ENCODE results near the gene ZEB1.
A peak's percentile ranks its signal among the peaks of the same experiment; 100 is the strongest.

Gene ZEB1

GRCh38 chr10:31466313-31466712, 147.3 kb downstream of the ZEB1 start:
- Histone ChIP-seq H3K27me3 (replicated peaks) (no peaks in the 10 kb centered on the region), H3K27ac (no peak overlapping the region), H3K36me3 (replicated peaks) (peaks cover 4% of the 10 kb centered on the region), H3K4me3 (ENCODE audit: low read depth, low read length) (no peak overlapping the region)
- TF ChIP-seq CTCF (IDR thresholded peaks at IDR 0.05; ENCODE audit: low read depth, low read length, missing control alignments), result no peak
- DNase-seq, result no peak
- in situ Hi-C loops (cut with HindIII; ENCODE audit: low pct_ligation_motif_present, low sequenced_read_pairs), result no loop called here

GRCh38 chr10:31467791-31468535, 148.9 kb downstream of the ZEB1 start:
- peaks cover 4% of the 10 kb centered on the region for H3K36me3 ChIP-seq (replicated peaks)
- DNase-seq, result no peak
- H3K27me3 ChIP-seq (replicated peaks), result no peaks in the 10 kb centered on the region
- in situ Hi-C loops (cut with HindIII; ENCODE audit: low pct_ligation_motif_present, low sequenced_read_pairs), result no loop called here
- H3K27ac ChIP-seq, result no peak overlapping the region
- peak; percentile 72 for TF ChIP-seq CTCF (IDR thresholded peaks at IDR 0.05; ENCODE audit: low read depth, low read length, missing control alignments)
- no peak overlapping the region for H3K4me3 ChIP-seq (ENCODE audit: low read depth, low read length)

GRCh38 chr10:31468536-31468859, 149.5 kb downstream of the ZEB1 start:
- TF ChIP-seq CTCF (IDR thresholded peaks at IDR 0.05; ENCODE audit: low read depth, low read length, missing control alignments), result no peak
- Histone ChIP-seq H3K4me3 (ENCODE audit: low read depth, low read length) (no peak overlapping the region), H3K27ac (no peak overlapping the region), H3K27me3 (replicated peaks) (no peaks in the 10 kb centered on the region), H3K36me3 (replicated peaks) (peaks cover 4% of the 10 kb centered on the region)
- no peak for DNase-seq
- in situ Hi-C loops (cut with HindIII; ENCODE audit: low pct_ligation_motif_present, low sequenced_read_pairs), result no loop called here

GRCh38 chr10:31475519-31475918, 156.5 kb downstream of the ZEB1 start:
- H3K27ac ChIP-seq, result no peak overlapping the region
- no peaks in the 10 kb centered on the region for H3K36me3 ChIP-seq (replicated peaks)
- no peak for DNase-seq
- no peak overlapping the region for H3K4me3 ChIP-seq (ENCODE audit: low read depth, low read length)
- no peak for TF ChIP-seq CTCF (IDR thresholded peaks at IDR 0.05; ENCODE audit: low read depth, low read length, missing control alignments)
- in situ Hi-C loops (cut with HindIII; ENCODE audit: low pct_ligation_motif_present, low sequenced_read_pairs), result no loop called here
- no peaks in the 10 kb centered on the region for H3K27me3 ChIP-seq (replicated peaks)

GRCh38 chr10:31476088-31476487, 157.1 kb downstream of the ZEB1 start:
- no peak overlapping the region for H3K4me3 ChIP-seq (ENCODE audit: low read depth, low read length)
- TF ChIP-seq CTCF (IDR thresholded peaks at IDR 0.05; ENCODE audit: low read depth, low read length, missing control alignments), result no peak
- no peak overlapping the region for H3K27ac ChIP-seq
- H3K36me3 ChIP-seq (replicated peaks), result no peaks in the 10 kb centered on the region
- in situ Hi-C loops (cut with HindIII; ENCODE audit: low pct_ligation_motif_present, low sequenced_read_pairs), result no loop called here
- no peaks in the 10 kb centered on the region for H3K27me3 ChIP-seq (replicated peaks)
- no peak for DNase-seq

GRCh38 chr10:31477584-31477983, 158.6 kb downstream of the ZEB1 start:
- Histone ChIP-seq H3K27ac (no peak overlapping the region), H3K36me3 (replicated peaks) (no peaks in the 10 kb centered on the region), H3K4me3 (ENCODE audit: low read depth, low read length) (no peak overlapping the region), H3K27me3 (replicated peaks) (no peaks in the 10 kb centered on the region)
- no peak for TF ChIP-seq CTCF (IDR thresholded peaks at IDR 0.05; ENCODE audit: low read depth, low read length, missing control alignments)
- in situ Hi-C loops (cut with HindIII; ENCODE audit: low pct_ligation_motif_present, low sequenced_read_pairs), result no loop called here
- DNase-seq, result no peak

All from brain microvascular endothelial cell (primary cell).